ENCODE results near the gene VSX2. TPM values are rescaled to one million over a fixed set of nuclear protein-coding genes. Genes with fewer than 3 reads are reported as not detected.

The VSX2 gene
- total and polyA plus RNA-seq, 2 experiments from 2014 or later = 0.49 to 0.52 TPM

DNA sequence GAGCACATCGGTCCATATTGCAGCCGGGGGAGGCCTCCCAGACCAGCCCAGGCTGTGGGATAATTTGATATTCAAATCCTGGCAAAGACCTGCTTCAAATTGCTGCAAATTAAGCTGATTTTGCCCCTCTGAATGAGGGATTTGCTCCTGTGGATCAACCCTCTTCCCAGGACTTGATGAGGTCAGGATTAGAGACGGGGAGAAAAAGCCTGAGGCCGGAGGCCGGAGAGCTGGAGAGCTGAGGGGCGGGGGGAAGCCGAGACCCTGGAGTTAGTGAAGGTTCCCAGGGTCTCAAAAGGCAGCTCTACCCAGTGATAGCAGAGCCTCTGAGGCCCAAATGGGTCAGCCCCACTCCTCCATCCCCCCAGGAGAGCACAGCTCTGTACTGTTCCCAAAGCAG is 17.5 kb upstream of the VSX2 start:
- Histone ChIP-seq H3F3A (replicated peaks; ENCODE audit: low read depth) (no peaks in the 10 kb centered on the region), H3K79me2 (replicated peaks; ENCODE audit: insufficient read depth) (no peaks in the 10 kb centered on the region), H3K27ac (ENCODE audit: low read depth) (no peak overlapping the region), H3K36me3 (ENCODE audit: insufficient read depth) (no peaks in the 10 kb centered on the region), H4K20me1 (replicated peaks; ENCODE audit: insufficient read depth) (no peaks in the 10 kb centered on the region; the same call in 1 of the 2 replicates), H3K4me2 (no peak overlapping the region), H2AFZ (no peak overlapping the region), H3K4me1 (ENCODE audit: insufficient read depth) (no peaks in the 10 kb centered on the region), H3K9me2 (ENCODE audit: insufficient read depth) (no peaks in the 10 kb centered on the region), H3K4me3 (no peak overlapping the region), H3K27me3 (ENCODE audit: insufficient read depth) (peaks cover 20% of the 10 kb centered on the region; the same call in 1 of the 2 replicates)
- H3K4me3 Mint-ChIP-seq = no peak overlapping the region
- H3K36me3 Mint-ChIP-seq (ENCODE audit: low read depth) = no peaks in the 10 kb centered on the region
- TF ChIP-seq ZNF114 (CRISPR knock-in tag; IDR thresholded peaks at IDR 0.05) = no peak
- TF ChIP-seq, protein P1, sequence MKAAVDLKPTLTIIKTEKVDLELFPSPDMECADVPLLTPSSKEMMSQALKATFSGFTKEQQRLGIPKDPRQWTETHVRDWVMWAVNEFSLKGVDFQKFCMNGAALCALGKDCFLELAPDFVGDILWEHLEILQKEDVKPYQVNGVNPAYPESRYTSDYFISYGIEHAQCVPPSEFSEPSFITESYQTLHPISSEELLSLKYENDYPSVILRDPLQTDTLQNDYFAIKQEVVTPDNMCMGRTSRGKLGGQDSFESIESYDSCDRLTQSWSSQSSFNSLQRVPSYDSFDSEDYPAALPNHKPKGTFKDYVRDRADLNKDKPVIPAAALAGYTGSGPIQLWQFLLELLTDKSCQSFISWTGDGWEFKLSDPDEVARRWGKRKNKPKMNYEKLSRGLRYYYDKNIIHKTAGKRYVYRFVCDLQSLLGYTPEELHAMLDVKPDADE (IDR thresholded peaks at IDR 0.05) = no peak
- TF ChIP-seq NANOG (IDR thresholded peaks at IDR 0.05; ENCODE audit: borderline replicate concordance) = no peak
- TF ChIP-seq ZNF331 (CRISPR knock-in tag; IDR thresholded peaks at IDR 0.05; ENCODE audit: low read depth) = no peak
- TF ChIP-seq, protein P2, sequence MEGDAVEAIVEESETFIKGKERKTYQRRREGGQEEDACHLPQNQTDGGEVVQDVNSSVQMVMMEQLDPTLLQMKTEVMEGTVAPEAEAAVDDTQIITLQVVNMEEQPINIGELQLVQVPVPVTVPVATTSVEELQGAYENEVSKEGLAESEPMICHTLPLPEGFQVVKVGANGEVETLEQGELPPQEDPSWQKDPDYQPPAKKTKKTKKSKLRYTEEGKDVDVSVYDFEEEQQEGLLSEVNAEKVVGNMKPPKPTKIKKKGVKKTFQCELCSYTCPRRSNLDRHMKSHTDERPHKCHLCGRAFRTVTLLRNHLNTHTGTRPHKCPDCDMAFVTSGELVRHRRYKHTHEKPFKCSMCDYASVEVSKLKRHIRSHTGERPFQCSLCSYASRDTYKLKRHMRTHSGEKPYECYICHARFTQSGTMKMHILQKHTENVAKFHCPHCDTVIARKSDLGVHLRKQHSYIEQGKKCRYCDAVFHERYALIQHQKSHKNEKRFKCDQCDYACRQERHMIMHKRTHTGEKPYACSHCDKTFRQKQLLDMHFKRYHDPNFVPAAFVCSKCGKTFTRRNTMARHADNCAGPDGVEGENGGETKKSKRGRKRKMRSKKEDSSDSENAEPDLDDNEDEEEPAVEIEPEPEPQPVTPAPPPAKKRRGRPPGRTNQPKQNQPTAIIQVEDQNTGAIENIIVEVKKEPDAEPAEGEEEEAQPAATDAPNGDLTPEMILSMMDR (conservative IDR thresholded peaks at IDR 0.05; ENCODE audit: low read depth in 2 of 2) = no peak
- no peak for TF ChIP-seq EZH2phosphoT487 (IDR thresholded peaks at IDR 0.05; ENCODE audit: unreplicated experiment)
- no peak for TF ChIP-seq EZH2 (IDR thresholded peaks at IDR 0.05; ENCODE audit: low read depth, unreplicated experiment)
- TF ChIP-seq, protein P3, sequence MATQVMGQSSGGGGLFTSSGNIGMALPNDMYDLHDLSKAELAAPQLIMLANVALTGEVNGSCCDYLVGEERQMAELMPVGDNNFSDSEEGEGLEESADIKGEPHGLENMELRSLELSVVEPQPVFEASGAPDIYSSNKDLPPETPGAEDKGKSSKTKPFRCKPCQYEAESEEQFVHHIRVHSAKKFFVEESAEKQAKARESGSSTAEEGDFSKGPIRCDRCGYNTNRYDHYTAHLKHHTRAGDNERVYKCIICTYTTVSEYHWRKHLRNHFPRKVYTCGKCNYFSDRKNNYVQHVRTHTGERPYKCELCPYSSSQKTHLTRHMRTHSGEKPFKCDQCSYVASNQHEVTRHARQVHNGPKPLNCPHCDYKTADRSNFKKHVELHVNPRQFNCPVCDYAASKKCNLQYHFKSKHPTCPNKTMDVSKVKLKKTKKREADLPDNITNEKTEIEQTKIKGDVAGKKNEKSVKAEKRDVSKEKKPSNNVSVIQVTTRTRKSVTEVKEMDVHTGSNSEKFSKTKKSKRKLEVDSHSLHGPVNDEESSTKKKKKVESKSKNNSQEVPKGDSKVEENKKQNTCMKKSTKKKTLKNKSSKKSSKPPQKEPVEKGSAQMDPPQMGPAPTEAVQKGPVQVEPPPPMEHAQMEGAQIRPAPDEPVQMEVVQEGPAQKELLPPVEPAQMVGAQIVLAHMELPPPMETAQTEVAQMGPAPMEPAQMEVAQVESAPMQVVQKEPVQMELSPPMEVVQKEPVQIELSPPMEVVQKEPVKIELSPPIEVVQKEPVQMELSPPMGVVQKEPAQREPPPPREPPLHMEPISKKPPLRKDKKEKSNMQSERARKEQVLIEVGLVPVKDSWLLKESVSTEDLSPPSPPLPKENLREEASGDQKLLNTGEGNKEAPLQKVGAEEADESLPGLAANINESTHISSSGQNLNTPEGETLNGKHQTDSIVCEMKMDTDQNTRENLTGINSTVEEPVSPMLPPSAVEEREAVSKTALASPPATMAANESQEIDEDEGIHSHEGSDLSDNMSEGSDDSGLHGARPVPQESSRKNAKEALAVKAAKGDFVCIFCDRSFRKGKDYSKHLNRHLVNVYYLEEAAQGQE (IDR thresholded peaks at IDR 0.05; ENCODE audit: unreplicated experiment) = no peak
- TF ChIP-seq STAT1 (IDR thresholded peaks at IDR 0.05; ENCODE audit: unreplicated experiment) = no peak
- no peak overlapping the region for H3K27ac Mint-ChIP-seq
- DNase-seq (ENCODE audit: low spot score) = no peak
- H3K4me1 Mint-ChIP-seq = no peaks in the 10 kb centered on the region; the same call in 2 of the 3 replicates
- H3K9me3 Mint-ChIP-seq = no peaks in the 10 kb centered on the region
- peaks cover 22% of the 10 kb centered on the region for H3K27me3 Mint-ChIP-seq (ENCODE audit: insufficient read depth, low read depth, poor library complexity)
- ATAC-seq = no peak

DNA sequence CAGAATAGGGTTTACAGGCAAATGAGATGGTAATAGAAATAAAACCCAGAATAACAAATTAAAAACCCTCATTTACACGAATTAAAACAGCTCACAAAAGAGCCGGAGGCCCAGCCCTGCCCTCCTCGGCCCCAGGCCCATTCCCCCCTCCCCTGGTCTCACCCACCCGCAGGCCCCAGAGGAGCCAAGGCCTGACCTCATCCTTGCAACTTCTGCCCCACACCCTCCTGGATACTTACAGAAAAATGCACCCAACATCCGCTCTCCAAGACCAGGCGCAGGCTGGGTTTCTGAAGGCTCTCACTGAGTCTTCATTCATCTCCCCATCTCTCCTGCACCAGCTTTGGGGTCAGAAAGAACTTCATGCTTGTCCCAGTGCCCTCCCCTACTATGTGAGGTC is 16.2 kb upstream of the VSX2 start:
- peaks cover 12% of the 10 kb centered on the region for H3K27me3 Mint-ChIP-seq (ENCODE audit: insufficient read depth, low read depth, poor library complexity)
- TF ChIP-seq, protein P2 (conservative IDR thresholded peaks at IDR 0.05; ENCODE audit: low read depth in 2 of 2) = no peak
- TF ChIP-seq CREB1 (CRISPR knock-in tag; IDR thresholded peaks at IDR 0.05; ENCODE audit: low read depth) (no peak), ZNF114 (CRISPR knock-in tag; IDR thresholded peaks at IDR 0.05) (no peak), ZNF331 (CRISPR knock-in tag; IDR thresholded peaks at IDR 0.05; ENCODE audit: low read depth) (no peak), POLR2AphosphoS5 (IDR thresholded peaks at IDR 0.05; ENCODE audit: low read depth) (no peak), NANOG (IDR thresholded peaks at IDR 0.05; ENCODE audit: borderline replicate concordance) (no peak)
- TF ChIP-seq, protein P1 (IDR thresholded peaks at IDR 0.05) = no peak

More for the DNA sequence above, 16.2 kb upstream of the VSX2 start:
- Histone ChIP-seq H2AFZ (no peak overlapping the region), H3K4me3 (no peak overlapping the region), H3K4me1 (ENCODE audit: insufficient read depth) (no peaks in the 10 kb centered on the region), H3F3A (replicated peaks; ENCODE audit: low read depth) (no peaks in the 10 kb centered on the region), H4K20me1 (replicated peaks; ENCODE audit: insufficient read depth) (no peaks in the 10 kb centered on the region; the same call in 1 of the 2 replicates), H3K27ac (ENCODE audit: low read depth) (no peak overlapping the region), H3K4me2 (no peak overlapping the region), H3K79me2 (replicated peaks; ENCODE audit: insufficient read depth) (no peaks in the 10 kb centered on the region), H3K36me3 (ENCODE audit: insufficient read depth) (no peaks in the 10 kb centered on the region), H3K9me2 (ENCODE audit: insufficient read depth) (no peaks in the 10 kb centered on the region), H3K27me3 (ENCODE audit: insufficient read depth) (peaks cover 11% of the 10 kb centered on the region; the same call in 1 of the 2 replicates)
- H3K4me1 Mint-ChIP-seq = no peaks in the 10 kb centered on the region; the same call in 2 of the 3 replicates
- no peaks in the 10 kb centered on the region for H3K9me3 Mint-ChIP-seq
- DNase-seq (ENCODE audit: low spot score) = no peak
- H3K27ac Mint-ChIP-seq = no peak overlapping the region
- no peaks in the 10 kb centered on the region for H3K36me3 Mint-ChIP-seq (ENCODE audit: low read depth)
- peak; percentile 18; the same call in 1 of the 3 replicates for ATAC-seq
- H3K4me3 Mint-ChIP-seq = no peak overlapping the region
